Gastroesophageal sphincter (tissue), 4 donors: ENCODE data around the gene PRLR. TPM values are rescaled to one million over a fixed set of nuclear protein-coding genes. Genes with fewer than 3 reads are reported as not detected.

ENCODE experiments used
- ATAC-seq: fragments of 150-250 bp; one replicate; pipeline ENCODE4 v1.9.1; 2016; ENCODE audit warnings: mild to moderate bottlenecking, moderate library complexity
- H3K27ac ChIP-seq, 4 donors: fragments of 200-600 bp; sonication (generic) in 3 of 4; 1 replicate in 3 of 4; 2 replicates in 1 of 4; pipeline ENCODE4 v1.5.1; 2016 to 2019
- H3K27me3 ChIP-seq: fragments of 200-600 bp; sonication (generic); one replicate; pipeline ENCODE4 v1.5.1; 2019
- H3K36me3 ChIP-seq, 2 donors: fragments of 200-600 bp; sonication (generic); one replicate each; pipeline ENCODE4 v1.5.1; 2019; ENCODE audit warnings: control low read depth in 1 of 2
- H3K4me1 ChIP-seq, 3 donors: fragments of 200-600 bp; sonication (generic); 1 replicate in 2 of 3; 2 replicates in 1 of 3; pipeline ENCODE4 v1.5.1; 2016 to 2019; ENCODE audit warnings: control low read depth in 2 of 3
- H3K4me3 ChIP-seq, 2 donors: fragments of 200-600 bp; sonication (generic); one replicate each; pipeline ENCODE4 v1.5.1; 2019; ENCODE audit warnings: mild to moderate bottlenecking in 1 of 2, moderate library complexity in 1 of 2
- H3K9me3 ChIP-seq, 3 donors: fragments of 200-600 bp; sonication (generic); one replicate each; pipeline ENCODE4 v1.5.1; 2017 to 2019; ENCODE audit warnings: control low read depth in 2 of 3
- EP300 ChIP-seq: sonication (generic); formaldehyde crosslinking; IDR thresholded peaks from one replicate; pipeline ENCODE4 v1.6.1; 2017; ENCODE audit warnings: antibody characterized with exemption, mild to moderate bottlenecking
- POLR2A ChIP-seq, 2 donors: fragments of 450-650 bp; IDR thresholded peaks; one replicate each; pipeline ENCODE4 v1.6.1; 2017; ENCODE audit warnings: antibody characterized with exemption in 2 of 2, mild to moderate bottlenecking in 2 of 2, moderate library complexity in 1 of 2
- POLR2AphosphoS5 ChIP-seq: sonication (generic); formaldehyde crosslinking; IDR thresholded peaks from one replicate; pipeline ENCODE4 v1.6.1; 2017; ENCODE audit warnings: antibody characterized with exemption
- WGBS, 2 donors: methylation state at CpG; one replicate each; pipeline ENCODE4 v1.1.5; 2018; ENCODE audit warnings: low coverage in 1 of 2; 5-methylcytosine and 5-hydroxymethylcytosine counted together
- total RNA-seq, 4 donors: library from RNA; depleted of rRNA; stranded (reverse); fragments of >200 nt; gene quantifications; one replicate each; pipeline ENCODE4 v1.1.0, GENCODE V29; 2016
- TF ChIP-seq, protein P1 (sequence below), 4 experiments: fragments of 200-600 bp in 2 of 4; fragments of 450-650 bp in 2 of 4; sonication (generic) in 1 of 4; IDR thresholded peaks; one replicate each; pipeline ENCODE4 v1.5.1; 2017 to 2019; ENCODE audit warnings: antibody characterized with exemption in 4 of 4, mild to moderate bottlenecking in 2 of 4, moderate library complexity in 2 of 4

PRLR gene
- total RNA-seq, 4 donors from 2014 or later: 0.16 to 1.4 (median 0.85) TPM

GRCh38 chr5:35205186-35205585, 25.1 kb downstream of the PRLR start:
- Histone ChIP-seq H3K27me3 (no peaks in the 10 kb centered on the region), H3K36me3 (no peaks in the 10 kb centered on the region), H3K9me3 (no peaks in the 10 kb centered on the region), H3K27ac (no peak overlapping the region), H3K4me1 (no peaks in the 10 kb centered on the region), H3K4me3 (no peak overlapping the region)
- ATAC-seq: no peak
- TF ChIP-seq EP300 (no peak), POLR2A (IDR thresholded peaks at IDR 0.05) (no peak), POLR2AphosphoS5 (no peak)
- TF ChIP-seq, protein P1, sequence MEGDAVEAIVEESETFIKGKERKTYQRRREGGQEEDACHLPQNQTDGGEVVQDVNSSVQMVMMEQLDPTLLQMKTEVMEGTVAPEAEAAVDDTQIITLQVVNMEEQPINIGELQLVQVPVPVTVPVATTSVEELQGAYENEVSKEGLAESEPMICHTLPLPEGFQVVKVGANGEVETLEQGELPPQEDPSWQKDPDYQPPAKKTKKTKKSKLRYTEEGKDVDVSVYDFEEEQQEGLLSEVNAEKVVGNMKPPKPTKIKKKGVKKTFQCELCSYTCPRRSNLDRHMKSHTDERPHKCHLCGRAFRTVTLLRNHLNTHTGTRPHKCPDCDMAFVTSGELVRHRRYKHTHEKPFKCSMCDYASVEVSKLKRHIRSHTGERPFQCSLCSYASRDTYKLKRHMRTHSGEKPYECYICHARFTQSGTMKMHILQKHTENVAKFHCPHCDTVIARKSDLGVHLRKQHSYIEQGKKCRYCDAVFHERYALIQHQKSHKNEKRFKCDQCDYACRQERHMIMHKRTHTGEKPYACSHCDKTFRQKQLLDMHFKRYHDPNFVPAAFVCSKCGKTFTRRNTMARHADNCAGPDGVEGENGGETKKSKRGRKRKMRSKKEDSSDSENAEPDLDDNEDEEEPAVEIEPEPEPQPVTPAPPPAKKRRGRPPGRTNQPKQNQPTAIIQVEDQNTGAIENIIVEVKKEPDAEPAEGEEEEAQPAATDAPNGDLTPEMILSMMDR (IDR thresholded peaks at IDR 0.05): no peak
- WGBS, 2 donors: 66 to 69% methylated on average over 2 of the region's 2 CpGs

GRCh38 chr5:35203403-35203802, 26.9 kb downstream of the PRLR start:
- H3K36me3 ChIP-seq: no peaks in the 10 kb centered on the region
- no peak overlapping the region for H3K4me3 ChIP-seq
- no peak for TF ChIP-seq POLR2A (IDR thresholded peaks at IDR 0.05)
- no peak overlapping the region for H3K27ac ChIP-seq
- H3K4me1 ChIP-seq: peaks cover 0 to 7% (median 0%) of the 10 kb centered on the region in 3 donors
- WGBS, 2 donors: 85 to 86% methylated on average over 1 of the region's 1 CpG
- ATAC-seq: no peak
- H3K27me3 ChIP-seq: no peaks in the 10 kb centered on the region
- H3K9me3 ChIP-seq: no peaks in the 10 kb centered on the region

DNA sequence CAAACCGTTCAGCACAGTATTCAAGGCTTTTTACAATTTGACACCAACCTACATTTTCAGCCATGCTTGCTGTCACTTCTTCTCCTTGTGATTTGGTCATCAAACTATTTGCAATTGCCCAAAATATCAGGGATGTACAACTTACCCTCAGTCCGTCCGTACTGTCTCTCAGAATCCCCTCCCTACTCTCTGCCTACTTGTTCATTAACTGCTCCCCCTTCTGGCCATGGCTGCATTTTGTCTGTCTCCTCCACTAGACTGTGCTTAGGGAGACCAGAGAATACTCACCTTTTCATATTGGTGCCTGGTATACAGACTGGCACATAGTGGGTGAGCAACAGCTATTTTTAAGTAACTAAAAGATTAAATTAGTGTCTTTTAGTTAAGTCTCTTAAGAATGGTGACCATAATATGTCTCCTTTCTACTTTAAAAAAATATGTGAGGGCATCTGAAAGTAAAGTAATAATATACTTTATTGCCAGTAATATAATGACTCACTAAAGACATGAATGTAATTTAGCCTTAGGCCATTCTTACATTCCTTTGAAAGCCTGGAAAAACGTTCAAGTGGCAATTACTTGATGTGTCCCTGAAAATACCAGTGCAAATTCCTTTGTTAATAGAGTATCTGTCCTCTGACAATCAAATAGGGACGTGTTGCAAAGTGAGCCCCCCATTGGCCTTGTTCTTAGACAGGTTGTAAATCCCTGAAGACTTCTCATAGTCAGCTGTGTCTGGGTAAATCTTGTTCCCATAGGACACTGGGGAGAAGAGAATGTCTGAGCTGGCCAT, 27.8 kb downstream of the PRLR start:
- no peak overlapping the region for H3K27ac ChIP-seq
- ATAC-seq: peak; percentile 25

DNA sequence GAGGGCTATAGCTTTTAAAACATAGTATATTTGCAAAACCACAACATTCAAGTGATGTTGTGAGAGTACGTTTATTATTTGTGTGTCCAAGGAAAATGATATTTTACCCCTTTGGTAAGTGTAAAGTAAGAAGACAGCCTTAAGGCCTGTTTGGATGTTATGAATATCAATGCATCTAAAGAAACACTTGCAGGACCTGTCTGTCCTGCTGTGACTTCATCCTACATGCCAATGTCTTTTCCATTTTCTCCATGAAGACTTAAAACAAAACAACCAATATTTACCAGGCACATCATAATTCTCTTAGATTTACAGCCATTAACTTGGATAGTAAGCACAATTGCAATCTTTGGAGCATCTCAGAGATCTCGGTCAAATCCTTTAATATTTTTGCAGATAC, 29.0 kb downstream of the PRLR start:
- Histone ChIP-seq H3K27me3 (no peaks in the 10 kb centered on the region), H3K36me3 (no peaks in the 10 kb centered on the region), H3K27ac (no peak overlapping the region), H3K9me3 (no peaks in the 10 kb centered on the region), H3K4me1 (peaks cover 0 to 19% (median 7%) of the 10 kb centered on the region in 3 donors), H3K4me3 (no peak overlapping the region)
- TF ChIP-seq POLR2A (IDR thresholded peaks at IDR 0.05): no peak
- TF ChIP-seq POLR2AphosphoS5: no peak
- TF ChIP-seq EP300: no peak
- TF ChIP-seq, protein P1 (IDR thresholded peaks at IDR 0.05): no peak
- 71 to 88% methylated on average over 2 of the region's 2 CpGs for WGBS, 2 donors
- no peak for ATAC-seq

More for the DNA sequence above, 27.8 kb downstream of the PRLR start:
- TF ChIP-seq POLR2A (IDR thresholded peaks at IDR 0.05): no peak
- no peak for TF ChIP-seq EP300
- no peak for TF ChIP-seq POLR2AphosphoS5
- TF ChIP-seq, protein P1 (IDR thresholded peaks at IDR 0.05): peak in 1 of 4 experiments; percentile 36
- H3K4me1 ChIP-seq: peaks cover 0 to 16% (median 7%) of the 10 kb centered on the region in 3 donors
- 44 to 56% methylated on average over 5 of the region's 5 CpGs for WGBS, 2 donors
- H3K9me3 ChIP-seq: no peaks in the 10 kb centered on the region
- no peaks in the 10 kb centered on the region for H3K27me3 ChIP-seq
- H3K36me3 ChIP-seq: no peaks in the 10 kb centered on the region
- H3K4me3 ChIP-seq: no peak overlapping the region

DNA sequence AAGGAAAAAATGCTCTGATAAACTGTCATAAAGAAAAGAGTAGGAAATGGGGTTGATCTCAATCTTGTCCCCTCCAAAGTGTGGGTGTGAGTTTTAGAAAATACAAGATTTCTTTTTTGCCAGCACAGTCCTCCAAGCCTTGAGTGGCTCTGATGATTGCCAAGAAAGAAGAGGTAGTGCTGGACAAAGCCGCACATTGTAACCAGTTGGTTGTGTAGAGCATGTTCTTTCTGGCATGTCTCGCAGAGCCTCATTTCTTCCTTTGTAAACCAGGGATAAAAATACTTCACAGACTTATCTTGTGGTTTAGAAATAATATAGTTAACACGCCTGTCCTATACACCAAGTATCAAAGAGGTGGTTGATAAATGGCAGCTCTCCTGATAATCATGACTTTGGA, 30.4 kb downstream of the PRLR start:
- Histone ChIP-seq H3K4me3 (no peak overlapping the region), H3K4me1 (peaks cover 0 to 19% (median 7%) of the 10 kb centered on the region in 3 donors), H3K27me3 (no peaks in the 10 kb centered on the region), H3K27ac (no peak overlapping the region), H3K36me3 (no peaks in the 10 kb centered on the region), H3K9me3 (no peaks in the 10 kb centered on the region)
- WGBS, 2 donors: 84 to 100% methylated on average over 1 to 2 of the region's 3 CpGs
- TF ChIP-seq, protein P1 (IDR thresholded peaks at IDR 0.05): no peak
- TF ChIP-seq EP300: no peak
- TF ChIP-seq POLR2A (IDR thresholded peaks at IDR 0.05): no peak
- no peak for TF ChIP-seq POLR2AphosphoS5
- ATAC-seq: no peak
